Gastroesophageal sphincter (tissue), 4 donors: ENCODE results near the gene VHLL. TPM values are rescaled to one million over a fixed set of nuclear protein-coding genes. Genes with fewer than 3 reads are reported as not detected.

Experiments used
- ATAC-seq: fragments of 150-250 bp; one replicate; pipeline ENCODE4 v1.9.1; 2016; ENCODE audit warnings: mild to moderate bottlenecking, moderate library complexity
- H3K27ac ChIP-seq, 4 donors: fragments of 200-600 bp; sonication (generic) in 3 of 4; 1 replicate in 3 of 4; 2 replicates in 1 of 4; pipeline ENCODE4 v1.5.1; 2016 to 2019
- H3K27me3 ChIP-seq: fragments of 200-600 bp; sonication (generic); one replicate; pipeline ENCODE4 v1.5.1; 2019
- H3K36me3 ChIP-seq, 2 donors: fragments of 200-600 bp; sonication (generic); one replicate each; pipeline ENCODE4 v1.5.1; 2019; ENCODE audit warnings: control low read depth in 1 of 2
- H3K4me1 ChIP-seq, 3 donors: fragments of 200-600 bp; sonication (generic); 1 replicate in 2 of 3; 2 replicates in 1 of 3; pipeline ENCODE4 v1.5.1; 2016 to 2019; ENCODE audit warnings: control low read depth in 2 of 3
- H3K4me3 ChIP-seq, 2 donors: fragments of 200-600 bp; sonication (generic); one replicate each; pipeline ENCODE4 v1.5.1; 2019; ENCODE audit warnings: mild to moderate bottlenecking in 1 of 2, moderate library complexity in 1 of 2
- H3K9me3 ChIP-seq, 3 donors: fragments of 200-600 bp; sonication (generic); one replicate each; pipeline ENCODE4 v1.5.1; 2017 to 2019; ENCODE audit warnings: control low read depth in 2 of 3
- EP300 ChIP-seq: sonication (generic); formaldehyde crosslinking; IDR thresholded peaks from one replicate; pipeline ENCODE4 v1.6.1; 2017; ENCODE audit warnings: antibody characterized with exemption, mild to moderate bottlenecking
- POLR2A ChIP-seq, 2 donors: fragments of 450-650 bp; IDR thresholded peaks; one replicate each; pipeline ENCODE4 v1.6.1; 2017; ENCODE audit warnings: antibody characterized with exemption in 2 of 2, mild to moderate bottlenecking in 2 of 2, moderate library complexity in 1 of 2
- POLR2AphosphoS5 ChIP-seq: sonication (generic); formaldehyde crosslinking; IDR thresholded peaks from one replicate; pipeline ENCODE4 v1.6.1; 2017; ENCODE audit warnings: antibody characterized with exemption
- WGBS, 2 donors: methylation state at CpG; one replicate each; pipeline ENCODE4 v1.1.5; 2018; ENCODE audit warnings: low coverage in 1 of 2; 5-methylcytosine and 5-hydroxymethylcytosine counted together
- total RNA-seq, 4 donors: library from RNA; depleted of rRNA; stranded (reverse); fragments of >200 nt; gene quantifications; one replicate each; pipeline ENCODE4 v1.1.0, GENCODE V29; 2016
- TF ChIP-seq, protein P1 (sequence below), 4 experiments: fragments of 200-600 bp in 2 of 4; fragments of 450-650 bp in 2 of 4; sonication (generic) in 1 of 4; IDR thresholded peaks; one replicate each; pipeline ENCODE4 v1.5.1; 2017 to 2019; ENCODE audit warnings: antibody characterized with exemption in 4 of 4, mild to moderate bottlenecking in 2 of 4, moderate library complexity in 2 of 4

The VHLL gene
- total RNA-seq, 4 donors from 2014 or later: not detected

DNA sequence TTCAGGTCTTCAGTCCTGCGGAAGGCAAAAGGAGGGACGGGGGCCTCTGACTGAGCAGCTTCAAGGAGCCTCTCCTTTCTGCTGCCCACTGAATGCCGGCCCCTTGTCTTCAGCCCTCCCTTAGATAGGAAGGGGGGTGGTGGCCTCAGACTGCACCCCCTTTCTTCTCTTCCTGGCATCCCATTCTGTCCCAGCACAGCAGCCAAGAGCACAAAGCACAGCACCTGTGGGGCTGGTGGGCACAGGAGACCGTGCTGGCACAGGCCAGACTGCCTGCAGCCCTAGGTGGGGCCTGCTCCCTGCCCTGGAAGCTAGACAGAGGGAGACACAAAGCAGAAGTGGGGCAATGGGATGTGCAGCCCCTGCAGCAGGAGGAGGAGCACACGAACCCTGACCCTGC, 49.5 kb downstream of the VHLL start:
- TF ChIP-seq POLR2A (IDR thresholded peaks at IDR 0.05) (no peak), POLR2AphosphoS5 (no peak), EP300 (no peak)
- TF ChIP-seq, protein P1, sequence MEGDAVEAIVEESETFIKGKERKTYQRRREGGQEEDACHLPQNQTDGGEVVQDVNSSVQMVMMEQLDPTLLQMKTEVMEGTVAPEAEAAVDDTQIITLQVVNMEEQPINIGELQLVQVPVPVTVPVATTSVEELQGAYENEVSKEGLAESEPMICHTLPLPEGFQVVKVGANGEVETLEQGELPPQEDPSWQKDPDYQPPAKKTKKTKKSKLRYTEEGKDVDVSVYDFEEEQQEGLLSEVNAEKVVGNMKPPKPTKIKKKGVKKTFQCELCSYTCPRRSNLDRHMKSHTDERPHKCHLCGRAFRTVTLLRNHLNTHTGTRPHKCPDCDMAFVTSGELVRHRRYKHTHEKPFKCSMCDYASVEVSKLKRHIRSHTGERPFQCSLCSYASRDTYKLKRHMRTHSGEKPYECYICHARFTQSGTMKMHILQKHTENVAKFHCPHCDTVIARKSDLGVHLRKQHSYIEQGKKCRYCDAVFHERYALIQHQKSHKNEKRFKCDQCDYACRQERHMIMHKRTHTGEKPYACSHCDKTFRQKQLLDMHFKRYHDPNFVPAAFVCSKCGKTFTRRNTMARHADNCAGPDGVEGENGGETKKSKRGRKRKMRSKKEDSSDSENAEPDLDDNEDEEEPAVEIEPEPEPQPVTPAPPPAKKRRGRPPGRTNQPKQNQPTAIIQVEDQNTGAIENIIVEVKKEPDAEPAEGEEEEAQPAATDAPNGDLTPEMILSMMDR (IDR thresholded peaks at IDR 0.05): no peak
- Histone ChIP-seq H3K4me1 (peaks cover 0 to 35% (median 20%) of the 10 kb centered on the region in 3 donors), H3K4me3 (no peak overlapping the region), H3K27ac (no peak overlapping the region), H3K36me3 (peaks cover 0 to 58% of the 10 kb centered on the region in 2 donors), H3K9me3 (no peaks in the 10 kb centered on the region), H3K27me3 (peaks cover 26% of the 10 kb centered on the region)
- 83% methylated on average over 2 of the region's 5 CpGs; no CpG with 5 or more reads in 1 of the 2 donors for WGBS, 2 donors
- ATAC-seq: no peak

Other genes with a start within 250 kb of the VHLL start
- gene UBQLN4, start 245.5 kb downstream of the VHLL start, total RNA-seq: 10 to 100 TPM; 19.6 to 29.6 (median 24.8) TPM
- 10 to 100 TPM; 66.8 to 79.3 (median 73.1) TPM for gene LAMTOR2, start 244.5 kb downstream of the VHLL start, total RNA-seq
- 10 to 100 TPM in 1 of 4 donors, not detected in 3; 22.1 TPM for gene RAB25, start 238.1 kb downstream of the VHLL start, total RNA-seq
- gene MEX3A, start 216.8 kb downstream of the VHLL start, total RNA-seq: under 1 TPM; under 0.01 to 0.78 (median 0.52) TPM
- gene LMNA, start 184.6 kb downstream of the VHLL start, total RNA-seq: 100 to 1,000 TPM; 327 to 617 (median 519) TPM
- gene SEMA4A, start 145.7 kb downstream of the VHLL start, total RNA-seq: 1 to 10 TPM; 1.7 to 7.5 (median 3.4) TPM
- gene SLC25A44, start 105.2 kb downstream of the VHLL start, total RNA-seq: 10 to 100 TPM in 3 of 4 donors, 1 to 10 TPM in 1; 9.4 to 17.0 (median 12.7) TPM
- gene PMF1, start 86.3 kb downstream of the VHLL start, total RNA-seq: 10 to 100 TPM; 49.3 to 58.9 (median 51.8) TPM
- gene BGLAP, start 57.1 kb downstream of the VHLL start, total RNA-seq: under 1 TPM in 1 of 4 donors, not detected in 3; 0.54 TPM
- gene PAQR6, start 51.3 kb downstream of the VHLL start, total RNA-seq: 1 to 10 TPM; 1.2 to 3.4 (median 1.6) TPM
- 100 to 1,000 TPM in 1 of 4 donors, 10 to 100 TPM in 3; 60.2 to 106 (median 69.1) TPM for gene SMG5, start 16.5 kb downstream of the VHLL start, total RNA-seq
- 1 to 10 TPM; 1.6 to 4.7 (median 3.2) TPM for gene TMEM79, start 15.0 kb downstream of the VHLL start, total RNA-seq
- gene GLMP, start 3.6 kb downstream of the VHLL start, total RNA-seq: 10 to 100 TPM; 31.9 to 53.0 (median 38.6) TPM
- gene CCT3, start 39.0 kb upstream of the VHLL start, total RNA-seq: 100 to 1,000 TPM; 189 to 224 (median 209) TPM
- not detected for gene TSACC, start 39.2 kb upstream of the VHLL start, total RNA-seq
- gene RHBG, start 69.9 kb upstream of the VHLL start, total RNA-seq: not detected
- 10 to 100 TPM; 49.0 to 94.3 (median 67.1) TPM for gene MEF2D, start 201.5 kb upstream of the VHLL start, total RNA-seq